Nephron progenitor cell (in vitro differentiated cells): Measurements from ENCODE around the gene CADM4.

ENCODE experiments used
- DNase-seq: peaks from one replicate; pipeline ENCODE4 v3.0.0; 2021
- H3K27ac Mint-ChIP-seq: 2 replicates; pipeline ENCODE4 v1.8.0; 2021; ENCODE audit warnings: mild to moderate bottlenecking, moderate library complexity, mixed read lengths
- H3K27me3 Mint-ChIP-seq: 2 replicates; pipeline ENCODE4 v1.8.0; 2021; ENCODE audit warnings: mild to moderate bottlenecking, low read depth, mixed read lengths; ENCODE audit not compliant: poor library complexity
- H3K36me3 Mint-ChIP-seq: 2 replicates; pipeline ENCODE4 v1.8.0; 2021; ENCODE audit warnings: low read depth, mixed read lengths
- H3K4me1 Mint-ChIP-seq: 2 replicates; pipeline ENCODE4 v1.8.0; 2021; ENCODE audit warnings: mixed read lengths
- H3K4me3 Mint-ChIP-seq: 2 replicates; pipeline ENCODE4 v1.8.0; 2021; ENCODE audit warnings: mild to moderate bottlenecking, moderate library complexity, mixed read lengths
- H3K9me3 Mint-ChIP-seq: 2 replicates; pipeline ENCODE4 v1.8.0; 2021; ENCODE audit warnings: mild to moderate bottlenecking, moderate library complexity, mixed read lengths
- TF ChIP-seq, protein P1 (sequence below): fragments of 200-600 bp; sonication (generic); IDR thresholded peaks from 2 replicates; pipeline ENCODE4 v1.5.0; 2021; ENCODE audit warnings: antibody characterized with exemption

Gene CADM4

DNA sequence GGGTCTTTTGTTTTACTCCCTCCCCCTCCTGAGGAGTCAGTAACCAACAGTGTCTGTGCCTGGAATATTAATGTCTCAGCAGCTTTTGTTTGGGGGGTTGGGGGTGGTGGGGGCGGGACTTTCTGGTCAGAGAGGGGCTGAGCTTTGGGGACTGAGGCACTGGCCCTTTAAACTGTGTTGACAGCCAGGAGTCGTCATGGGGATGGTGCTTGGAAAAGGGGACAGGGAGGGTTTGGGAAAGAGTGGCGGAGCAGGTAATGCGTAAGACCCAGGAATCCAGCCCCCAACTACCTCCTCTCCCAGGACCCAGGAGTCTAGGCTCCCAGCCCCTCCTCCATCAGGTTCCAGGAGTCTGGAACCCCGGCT is 5.2 kb downstream of the CADM4 start:
- Mint-ChIP-seq H3K27ac (no peak overlapping the region), H3K4me1 (peaks cover 38% of the 10 kb centered on the region), H3K9me3 (no peaks in the 10 kb centered on the region), H3K4me3 (peak overlapping the region; percentile 82), H3K36me3 (peaks cover 4% of the 10 kb centered on the region), H3K27me3 (peaks cover 40% of the 10 kb centered on the region)
- TF ChIP-seq, protein P1, sequence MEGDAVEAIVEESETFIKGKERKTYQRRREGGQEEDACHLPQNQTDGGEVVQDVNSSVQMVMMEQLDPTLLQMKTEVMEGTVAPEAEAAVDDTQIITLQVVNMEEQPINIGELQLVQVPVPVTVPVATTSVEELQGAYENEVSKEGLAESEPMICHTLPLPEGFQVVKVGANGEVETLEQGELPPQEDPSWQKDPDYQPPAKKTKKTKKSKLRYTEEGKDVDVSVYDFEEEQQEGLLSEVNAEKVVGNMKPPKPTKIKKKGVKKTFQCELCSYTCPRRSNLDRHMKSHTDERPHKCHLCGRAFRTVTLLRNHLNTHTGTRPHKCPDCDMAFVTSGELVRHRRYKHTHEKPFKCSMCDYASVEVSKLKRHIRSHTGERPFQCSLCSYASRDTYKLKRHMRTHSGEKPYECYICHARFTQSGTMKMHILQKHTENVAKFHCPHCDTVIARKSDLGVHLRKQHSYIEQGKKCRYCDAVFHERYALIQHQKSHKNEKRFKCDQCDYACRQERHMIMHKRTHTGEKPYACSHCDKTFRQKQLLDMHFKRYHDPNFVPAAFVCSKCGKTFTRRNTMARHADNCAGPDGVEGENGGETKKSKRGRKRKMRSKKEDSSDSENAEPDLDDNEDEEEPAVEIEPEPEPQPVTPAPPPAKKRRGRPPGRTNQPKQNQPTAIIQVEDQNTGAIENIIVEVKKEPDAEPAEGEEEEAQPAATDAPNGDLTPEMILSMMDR: no peak
- DNase-seq: no peak

DNA sequence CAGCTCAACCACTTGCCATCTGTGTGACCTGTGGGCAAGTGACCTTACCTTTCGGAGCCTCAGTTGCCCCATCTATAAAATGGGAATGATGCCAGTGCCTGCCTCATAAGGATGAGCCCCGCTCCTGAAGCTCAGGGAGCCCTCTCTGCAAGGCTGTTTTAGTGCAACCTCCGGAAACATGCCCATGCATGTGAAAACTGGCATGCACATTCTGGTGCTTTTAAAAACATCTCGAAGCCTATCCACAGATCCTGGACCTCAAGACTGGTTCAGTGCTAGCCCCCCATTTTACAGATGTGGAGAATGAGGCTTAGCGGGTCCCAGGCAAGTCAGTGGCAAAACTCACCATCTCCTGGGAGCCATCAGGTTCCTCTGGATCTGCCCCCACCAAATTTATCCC is 5.6 kb downstream of the CADM4 start:
- Mint-ChIP-seq H3K4me1 (peaks cover 35% of the 10 kb centered on the region), H3K4me3 (no peak overlapping the region), H3K27me3 (peaks cover 37% of the 10 kb centered on the region), H3K36me3 (peaks cover 4% of the 10 kb centered on the region), H3K27ac (no peak overlapping the region), H3K9me3 (no peaks in the 10 kb centered on the region)
- no peak for DNase-seq
- TF ChIP-seq, protein P1: no peak

DNA sequence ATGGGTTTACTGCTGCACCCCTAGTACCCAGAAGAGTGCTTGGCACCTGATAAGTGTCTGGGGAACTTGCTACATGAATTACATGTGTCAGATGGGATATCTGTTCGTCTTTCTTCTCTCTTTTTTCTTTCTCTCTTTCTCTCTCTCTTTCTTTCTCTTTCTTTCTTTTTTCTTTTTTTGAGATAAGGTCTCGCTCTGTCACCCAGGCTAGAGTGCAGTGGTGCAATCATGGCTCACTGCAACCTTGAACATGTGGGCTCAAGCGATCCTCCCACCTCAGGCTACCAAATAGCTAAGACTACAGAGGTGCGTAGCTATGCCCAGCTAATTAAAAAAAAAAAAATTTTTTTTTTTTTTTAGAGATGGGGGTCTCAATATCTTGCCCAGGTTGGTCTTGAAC is 6.1 kb downstream of the CADM4 start:
- H3K4me3 Mint-ChIP-seq: no peak overlapping the region
- peaks cover 4% of the 10 kb centered on the region for H3K36me3 Mint-ChIP-seq
- TF ChIP-seq, protein P1: no peak
- H3K27ac Mint-ChIP-seq: no peak overlapping the region
- no peak for DNase-seq
- H3K9me3 Mint-ChIP-seq: no peaks in the 10 kb centered on the region
- H3K27me3 Mint-ChIP-seq: peaks cover 31% of the 10 kb centered on the region
- peaks cover 30% of the 10 kb centered on the region for H3K4me1 Mint-ChIP-seq

DNA sequence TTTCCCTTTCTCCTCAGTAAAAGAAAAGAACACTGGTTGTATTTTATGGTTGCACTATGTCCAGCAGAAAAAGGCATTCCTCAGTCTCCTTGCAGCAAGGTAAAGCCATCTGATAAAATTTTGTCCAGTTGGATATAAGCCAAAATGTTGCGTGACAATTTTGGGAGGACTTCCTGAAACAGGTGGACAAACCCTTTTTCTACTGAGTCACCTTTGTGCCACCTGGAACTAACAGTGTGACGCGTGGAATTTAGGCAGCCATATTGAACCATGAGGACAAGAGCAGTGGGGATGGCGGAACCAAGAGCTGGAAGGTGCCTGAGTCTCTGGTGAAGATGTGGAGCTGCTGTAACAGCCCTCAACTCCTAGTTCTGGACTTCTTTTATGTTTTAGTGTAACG is 8.2 kb downstream of the CADM4 start:
- H3K36me3 Mint-ChIP-seq: peaks cover 8% of the 10 kb centered on the region
- H3K4me3 Mint-ChIP-seq: no peak overlapping the region
- no peak overlapping the region for H3K27ac Mint-ChIP-seq
- TF ChIP-seq, protein P1: no peak
- peaks cover 15% of the 10 kb centered on the region for H3K27me3 Mint-ChIP-seq
- no peaks in the 10 kb centered on the region for H3K9me3 Mint-ChIP-seq
- DNase-seq: no peak
- H3K4me1 Mint-ChIP-seq: peaks cover 30% of the 10 kb centered on the region

DNA sequence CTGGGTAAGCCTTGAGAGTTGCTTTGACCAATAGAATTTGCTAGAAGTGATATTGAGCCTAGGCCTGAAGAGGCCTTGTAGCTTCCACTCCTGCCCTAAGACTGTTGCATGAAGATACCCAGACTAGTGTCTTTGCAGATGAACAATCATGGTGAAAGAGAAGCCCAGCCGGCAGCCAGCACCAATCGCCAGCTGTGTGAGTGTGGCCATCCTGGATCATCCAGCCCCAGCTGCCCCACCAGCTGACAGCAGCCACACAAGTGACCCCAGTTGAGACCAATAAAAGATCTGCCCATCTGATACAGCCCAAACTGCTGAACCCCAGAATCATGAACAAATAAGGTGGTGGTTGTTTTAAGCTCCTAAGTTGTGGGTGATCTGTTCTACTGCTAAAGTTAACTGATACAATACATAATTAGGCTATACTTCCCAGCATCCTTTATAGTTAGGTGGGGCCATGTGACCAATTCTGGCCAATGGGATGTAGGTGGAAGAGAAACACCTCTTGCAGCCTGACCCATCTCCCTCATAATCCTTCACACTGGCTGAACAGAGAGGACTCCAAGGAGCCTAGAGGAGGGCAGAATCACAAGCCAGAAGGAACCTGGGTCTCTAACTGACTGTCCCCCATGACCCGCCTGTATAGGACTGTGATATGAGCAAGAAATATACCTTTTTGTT is 10.9 kb downstream of the CADM4 start:
- peaks cover 10% of the 10 kb centered on the region for H3K27me3 Mint-ChIP-seq
- TF ChIP-seq, protein P1: no peak

DNA sequence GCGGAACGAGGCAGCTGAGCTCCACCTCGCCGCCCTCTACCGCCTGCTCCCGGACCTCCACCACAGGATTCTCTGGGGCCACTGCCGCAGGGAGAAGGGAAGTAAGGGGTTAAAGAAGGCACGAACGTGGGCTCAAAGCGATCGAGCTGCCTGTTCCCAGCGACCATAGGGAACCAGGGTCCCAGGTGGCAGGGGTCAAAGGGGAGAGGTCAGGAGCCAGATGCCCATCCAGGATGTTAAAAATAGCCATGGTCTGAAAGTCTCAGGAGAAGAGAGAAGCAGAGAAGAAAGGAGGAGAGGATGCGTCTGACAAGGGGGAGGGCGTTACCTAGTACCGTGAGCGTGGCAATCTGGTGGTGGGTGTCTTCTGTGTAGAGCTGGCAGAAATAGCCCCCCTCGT is 12.8 kb downstream of the CADM4 start:
- Mint-ChIP-seq H3K36me3 (peaks cover 40% of the 10 kb centered on the region), H3K27ac (peak overlapping the region; percentile 47), H3K27me3 (peaks cover under 1% of the 10 kb centered on the region), H3K9me3 (no peaks in the 10 kb centered on the region), H3K4me3 (peak overlapping the region; percentile 23), H3K4me1 (peaks cover 16% of the 10 kb centered on the region)
- no peak for DNase-seq
- TF ChIP-seq, protein P1: no peak

More for the DNA sequence above, 10.9 kb downstream of the CADM4 start:
- H3K4me3 Mint-ChIP-seq: no peak overlapping the region
- H3K9me3 Mint-ChIP-seq: no peaks in the 10 kb centered on the region
- H3K4me1 Mint-ChIP-seq: peaks cover 15% of the 10 kb centered on the region
- DNase-seq: no peak
- H3K27ac Mint-ChIP-seq: no peak overlapping the region
- peaks cover 32% of the 10 kb centered on the region for H3K36me3 Mint-ChIP-seq
